SU-DHL-6 (cell line): ENCODE results near the gene CXXC5.

Experiments
- EZH2phosphoT487 ChIP-seq: fragments of 200-600 bp; sonication (generic), shearing (Covaris generic); conservative IDR thresholded peaks from 2 replicates; pipeline ENCODE4 v1.6.1; 2018; ENCODE audit warnings: mild to moderate bottlenecking, antibody characterized with exemption, low read length, moderate library complexity, mixed read lengths
- TF ChIP-seq, protein P1 (sequence below): fragments of 200-600 bp; sonication (generic); IDR thresholded peaks from one replicate; pipeline ENCODE4 v1.5.1; 2017; ENCODE audit warnings: antibody characterized with exemption, mild to moderate bottlenecking, low read length, moderate library complexity; ENCODE audit not compliant: insufficient read depth, poor library complexity, severe bottlenecking

GRCh38 chr5:139640421-139641115 is 7.6 kb upstream of the CXXC5 start:
- TF ChIP-seq, protein P1, sequence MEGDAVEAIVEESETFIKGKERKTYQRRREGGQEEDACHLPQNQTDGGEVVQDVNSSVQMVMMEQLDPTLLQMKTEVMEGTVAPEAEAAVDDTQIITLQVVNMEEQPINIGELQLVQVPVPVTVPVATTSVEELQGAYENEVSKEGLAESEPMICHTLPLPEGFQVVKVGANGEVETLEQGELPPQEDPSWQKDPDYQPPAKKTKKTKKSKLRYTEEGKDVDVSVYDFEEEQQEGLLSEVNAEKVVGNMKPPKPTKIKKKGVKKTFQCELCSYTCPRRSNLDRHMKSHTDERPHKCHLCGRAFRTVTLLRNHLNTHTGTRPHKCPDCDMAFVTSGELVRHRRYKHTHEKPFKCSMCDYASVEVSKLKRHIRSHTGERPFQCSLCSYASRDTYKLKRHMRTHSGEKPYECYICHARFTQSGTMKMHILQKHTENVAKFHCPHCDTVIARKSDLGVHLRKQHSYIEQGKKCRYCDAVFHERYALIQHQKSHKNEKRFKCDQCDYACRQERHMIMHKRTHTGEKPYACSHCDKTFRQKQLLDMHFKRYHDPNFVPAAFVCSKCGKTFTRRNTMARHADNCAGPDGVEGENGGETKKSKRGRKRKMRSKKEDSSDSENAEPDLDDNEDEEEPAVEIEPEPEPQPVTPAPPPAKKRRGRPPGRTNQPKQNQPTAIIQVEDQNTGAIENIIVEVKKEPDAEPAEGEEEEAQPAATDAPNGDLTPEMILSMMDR, result no peak
- TF ChIP-seq EZH2phosphoT487, result no peak
